Uterus (tissue), 4 donors: ENCODE data around the gene SPINK5. TPM values are rescaled to one million over a fixed set of nuclear protein-coding genes. Genes with fewer than 3 reads are reported as not detected.

Experiments
- DNase-seq, 2 donors: peaks; one replicate each; pipeline ENCODE4 v3.0.0-alpha.2; 2019 to 2020
- H3K27ac ChIP-seq, 2 donors: fragments of 200-600 bp; sonication (generic); 1 replicate in 1 of 2; 2 replicates in 1 of 2; pipeline ENCODE4 v1.5.1; 2016 to 2018
- H3K27me3 ChIP-seq, 2 donors: fragments of 200-600 bp; sonication (generic); one replicate each; pipeline ENCODE4 v1.5.1; 2018 to 2019; ENCODE audit warnings: control low read depth in 1 of 2
- H3K36me3 ChIP-seq, 2 donors: fragments of 200-600 bp; sonication (generic); one replicate each; pipeline ENCODE4 v1.5.1; 2019; ENCODE audit warnings: control low read depth in 1 of 2
- H3K4me1 ChIP-seq, 2 donors: fragments of 200-600 bp; sonication (generic); one replicate each; pipeline ENCODE4 v1.5.1; 2018 to 2019; ENCODE audit warnings: control low read depth in 1 of 2
- H3K4me3 ChIP-seq, 2 donors: fragments of 200-600 bp; sonication (generic); 1 replicate in 1 of 2; 2 replicates in 1 of 2; pipeline ENCODE4 v1.5.1; 2018 to 2019; ENCODE audit warnings: mild to moderate bottlenecking in 1 of 2
- H3K9me3 ChIP-seq, 2 donors: fragments of 200-600 bp; sonication (generic); one replicate each; pipeline ENCODE4 v1.5.1; 2019; ENCODE audit warnings: control low read depth in 1 of 2
- POLR2A ChIP-seq, 2 donors: fragments of 450-650 bp; IDR thresholded peaks; one replicate each; pipeline ENCODE4 v1.6.1; 2016; ENCODE audit warnings: antibody characterized with exemption in 2 of 2, mild to moderate bottlenecking in 1 of 2, moderate library complexity in 1 of 2
- intact Hi-C: fragments of 100-400 bp; cut with DNase I; formaldehyde crosslinking; loops from one replicate; pipeline ENCODE4 v1.15.1; 2023; ENCODE audit warnings: low total_unique reads
- total RNA-seq, 4 donors: library from RNA; depleted of rRNA in 3 of 4; stranded (reverse); fragments of >200 nt in 3 of 4; gene quantifications; one replicate each; pipeline versions ENCODE4 v1.1.0 to v1.2.4, GENCODE V29; 2014 to 2023
- TF ChIP-seq, protein P1 (sequence below), 4 experiments: fragments of 200-600 bp in 2 of 4; fragments of 450-650 bp in 2 of 4; sonication (generic) in 2 of 4; IDR thresholded peaks; one replicate each; pipeline ENCODE4 v1.5.1; 2016 to 2019; ENCODE audit warnings: antibody characterized with exemption in 4 of 4, mild to moderate bottlenecking in 2 of 4, moderate library complexity in 1 of 4
- donor health status: DM: yes; HTN: yes; CAD: no.

Gene SPINK5
- total RNA-seq, 4 donors from 2014 or later: 0.73 to 4.6 TPM; not detected in 2

GRCh38 chr5:148156609-148157008 is 92.8 kb downstream of the SPINK5 start:
- intact Hi-C loops: no loop called here
- Histone ChIP-seq H3K27me3 (no peaks in the 10 kb centered on the region), H3K4me3 (no peak overlapping the region), H3K9me3 (no peaks in the 10 kb centered on the region), H3K4me1 (no peaks in the 10 kb centered on the region), H3K27ac (no peak overlapping the region), H3K36me3 (no peaks in the 10 kb centered on the region)
- DNase-seq: no peak
- no peak for TF ChIP-seq POLR2A (IDR thresholded peaks at IDR 0.05)
- TF ChIP-seq, protein P1, sequence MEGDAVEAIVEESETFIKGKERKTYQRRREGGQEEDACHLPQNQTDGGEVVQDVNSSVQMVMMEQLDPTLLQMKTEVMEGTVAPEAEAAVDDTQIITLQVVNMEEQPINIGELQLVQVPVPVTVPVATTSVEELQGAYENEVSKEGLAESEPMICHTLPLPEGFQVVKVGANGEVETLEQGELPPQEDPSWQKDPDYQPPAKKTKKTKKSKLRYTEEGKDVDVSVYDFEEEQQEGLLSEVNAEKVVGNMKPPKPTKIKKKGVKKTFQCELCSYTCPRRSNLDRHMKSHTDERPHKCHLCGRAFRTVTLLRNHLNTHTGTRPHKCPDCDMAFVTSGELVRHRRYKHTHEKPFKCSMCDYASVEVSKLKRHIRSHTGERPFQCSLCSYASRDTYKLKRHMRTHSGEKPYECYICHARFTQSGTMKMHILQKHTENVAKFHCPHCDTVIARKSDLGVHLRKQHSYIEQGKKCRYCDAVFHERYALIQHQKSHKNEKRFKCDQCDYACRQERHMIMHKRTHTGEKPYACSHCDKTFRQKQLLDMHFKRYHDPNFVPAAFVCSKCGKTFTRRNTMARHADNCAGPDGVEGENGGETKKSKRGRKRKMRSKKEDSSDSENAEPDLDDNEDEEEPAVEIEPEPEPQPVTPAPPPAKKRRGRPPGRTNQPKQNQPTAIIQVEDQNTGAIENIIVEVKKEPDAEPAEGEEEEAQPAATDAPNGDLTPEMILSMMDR (IDR thresholded peaks at IDR 0.05): no peak

DNA sequence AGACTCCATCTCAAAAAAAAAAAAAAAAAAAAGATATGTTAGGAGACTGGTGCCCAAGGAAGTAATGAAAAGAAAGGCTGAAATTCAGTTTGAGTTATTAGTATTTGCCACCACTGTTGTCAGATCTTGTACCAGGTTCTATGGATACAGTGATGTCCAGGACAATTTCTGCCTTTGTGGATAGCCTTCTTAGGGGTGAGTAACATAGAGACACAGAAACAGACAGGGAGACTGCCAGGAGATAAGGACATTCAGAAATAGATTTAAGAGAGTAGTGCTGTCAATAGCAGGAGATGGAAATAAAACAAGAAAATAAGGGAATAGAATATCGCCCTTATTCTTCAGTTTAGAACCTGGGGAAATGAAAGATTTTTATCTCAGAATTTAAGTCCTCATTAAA is 98.3 kb downstream of the SPINK5 start:
- Histone ChIP-seq H3K4me1 (no peaks in the 10 kb centered on the region), H3K4me3 (no peak overlapping the region), H3K36me3 (no peaks in the 10 kb centered on the region), H3K27ac (no peak overlapping the region), H3K27me3 (no peaks in the 10 kb centered on the region), H3K9me3 (no peaks in the 10 kb centered on the region)
- intact Hi-C loops: no loop called here
- no peak for DNase-seq
- TF ChIP-seq, protein P1 (IDR thresholded peaks at IDR 0.05): no peak
- TF ChIP-seq POLR2A (IDR thresholded peaks at IDR 0.05): no peak

- no peak overlapping the region for H3K4me3 ChIP-seq
- H3K27me3 ChIP-seq: no peaks in the 10 kb centered on the region
- intact Hi-C loops: no loop called here
- TF ChIP-seq, protein P1 (IDR thresholded peaks at IDR 0.05): no peak
- no peak for TF ChIP-seq POLR2A (IDR thresholded peaks at IDR 0.05)
- H3K36me3 ChIP-seq: no peaks in the 10 kb centered on the region
- H3K27ac ChIP-seq: no peak overlapping the region
- no peak for DNase-seq
- H3K9me3 ChIP-seq: no peaks in the 10 kb centered on the region
- no peaks in the 10 kb centered on the region for H3K4me1 ChIP-seq
These were observed 99.6 kb downstream of the SPINK5 start for GRCh38 chr5:148163345-148163744.

GRCh38 chr5:148166550-148167283 is 102.9 kb downstream of the SPINK5 start:
- DNase-seq: no peak
- no peaks in the 10 kb centered on the region for H3K9me3 ChIP-seq
- intact Hi-C loops: no loop called here
- H3K36me3 ChIP-seq: no peaks in the 10 kb centered on the region
- no peak overlapping the region for H3K27ac ChIP-seq
- TF ChIP-seq POLR2A (IDR thresholded peaks at IDR 0.05): no peak
- TF ChIP-seq, protein P1 (IDR thresholded peaks at IDR 0.05): no peak
- no peaks in the 10 kb centered on the region for H3K4me1 ChIP-seq
- H3K27me3 ChIP-seq: no peaks in the 10 kb centered on the region
- no peak overlapping the region for H3K4me3 ChIP-seq

- no peak for DNase-seq
- no peaks in the 10 kb centered on the region for H3K36me3 ChIP-seq
- H3K27ac ChIP-seq: no peak within 1 kb of the TSS
These were observed 104.5 kb downstream of the SPINK5 start, which contains the start of gene SPINK14 for GRCh38 chr5:148168246-148168645. SPINK14 (plus strand) TSS chr5:148168546; CDS start chr5:148169733, 1,187 bp downstream.

More at GRCh38 chr5:148168246-148168645, 104.5 kb downstream of the SPINK5 start, which contains the start of gene SPINK14:
- H3K27me3 ChIP-seq: no peaks in the 10 kb centered on the region
- TF ChIP-seq POLR2A (IDR thresholded peaks at IDR 0.05): no peak
- TF ChIP-seq, protein P1 (IDR thresholded peaks at IDR 0.05): no peak
- no peak within 1 kb of the TSS for H3K4me3 ChIP-seq
- no peaks in the 10 kb centered on the region for H3K4me1 ChIP-seq
- intact Hi-C loops: no loop called here
- H3K9me3 ChIP-seq: no peaks in the 10 kb centered on the region
